Osteocyte (in vitro differentiated cells): ENCODE results near the gene KREMEN1. TPM values are rescaled to one million over a fixed set of nuclear protein-coding genes. Genes with fewer than 3 reads are reported as not detected.

Source experiments
- DNase-seq: peaks from one replicate; pipeline ENCODE4 v3.0.0; 2021; ENCODE audit warnings: mixed read lengths; ENCODE audit not compliant: unreplicated experiment; ENCODE audit errors: extremely low spot score
- H3K27ac Mint-ChIP-seq: one replicate; pipeline ENCODE4 v1.8.0; 2021; ENCODE audit warnings: mild to moderate bottlenecking, mixed read lengths; ENCODE audit not compliant: unreplicated experiment
- H3K27me3 Mint-ChIP-seq: one replicate; pipeline ENCODE4 v1.8.0; 2021; ENCODE audit warnings: mixed read lengths; ENCODE audit not compliant: unreplicated experiment
- H3K36me3 Mint-ChIP-seq: one replicate; pipeline ENCODE4 v1.8.0; 2021; ENCODE audit warnings: mixed read lengths; ENCODE audit not compliant: unreplicated experiment
- H3K4me1 Mint-ChIP-seq: one replicate; pipeline ENCODE4 v1.8.0; 2021; ENCODE audit warnings: mixed read lengths; ENCODE audit not compliant: unreplicated experiment
- H3K4me3 Mint-ChIP-seq: one replicate; pipeline ENCODE4 v1.8.0; 2021; ENCODE audit warnings: mild to moderate bottlenecking, moderate library complexity, mixed read lengths; ENCODE audit not compliant: unreplicated experiment
- H3K9me3 Mint-ChIP-seq: one replicate; pipeline ENCODE4 v1.8.0; 2021; ENCODE audit warnings: mixed read lengths; ENCODE audit not compliant: unreplicated experiment
- CTCF ChIP-seq: fragments of 200-600 bp; sonication (generic); IDR thresholded peaks from 2 replicates; pipeline ENCODE4 v1.5.0; 2021; ENCODE audit warnings: antibody characterized with exemption, mild to moderate bottlenecking, moderate library complexity
- total RNA-seq: library from RNA; stranded (reverse); gene quantifications from 2 replicates; pipeline ENCODE4 v1.2.1, GENCODE V29; 2021

The KREMEN1 gene
- total RNA-seq, 1 donor from 2014 or later: 2.9 TPM

- no peaks in the 10 kb centered on the region for H3K4me1 Mint-ChIP-seq
- peaks cover 9% of the 10 kb centered on the region for H3K36me3 Mint-ChIP-seq
- no peak overlapping the region for H3K27ac Mint-ChIP-seq
- H3K27me3 Mint-ChIP-seq: peaks cover 31% of the 10 kb centered on the region
- no peak for DNase-seq
- peaks cover 19% of the 10 kb centered on the region for H3K9me3 Mint-ChIP-seq
- H3K4me3 Mint-ChIP-seq: no peak overlapping the region
- TF ChIP-seq CTCF: no peak
Observed at GRCh38 chr22:29172216-29172615, 99.4 kb downstream of the KREMEN1 start.

GRCh38 chr22:29175312-29175835 is 102.5 kb downstream of the KREMEN1 start:
- H3K36me3 Mint-ChIP-seq: peaks cover 9% of the 10 kb centered on the region
- no peak overlapping the region for H3K4me3 Mint-ChIP-seq
- DNase-seq: no peak
- H3K27ac Mint-ChIP-seq: no peak overlapping the region
- H3K4me1 Mint-ChIP-seq: no peaks in the 10 kb centered on the region
- H3K27me3 Mint-ChIP-seq: peaks cover 34% of the 10 kb centered on the region
- H3K9me3 Mint-ChIP-seq: peaks cover 19% of the 10 kb centered on the region
- no peak for TF ChIP-seq CTCF

- peaks cover 3% of the 10 kb centered on the region for H3K4me1 Mint-ChIP-seq
- H3K4me3 Mint-ChIP-seq: no peak overlapping the region
- no peaks in the 10 kb centered on the region for H3K36me3 Mint-ChIP-seq
- no peak overlapping the region for H3K27ac Mint-ChIP-seq
- H3K9me3 Mint-ChIP-seq: no peaks in the 10 kb centered on the region
- no peak for TF ChIP-seq CTCF
- H3K27me3 Mint-ChIP-seq: peaks cover 18% of the 10 kb centered on the region
- DNase-seq: no peak
Observed at GRCh38 chr22:29183971-29184848, 111.4 kb downstream of the KREMEN1 start.

GRCh38 chr22:29184849-29185490 is 112.1 kb downstream of the KREMEN1 start:
- DNase-seq: no peak
- Mint-ChIP-seq H3K9me3 (no peaks in the 10 kb centered on the region), H3K36me3 (no peaks in the 10 kb centered on the region), H3K27ac (no peak overlapping the region), H3K4me3 (no peak overlapping the region), H3K4me1 (peaks cover 3% of the 10 kb centered on the region), H3K27me3 (peaks cover 20% of the 10 kb centered on the region)
- TF ChIP-seq CTCF: no peak

- Mint-ChIP-seq H3K27me3 (peaks cover 14% of the 10 kb centered on the region), H3K36me3 (no peaks in the 10 kb centered on the region), H3K9me3 (no peaks in the 10 kb centered on the region), H3K27ac (no peak overlapping the region), H3K4me3 (no peak overlapping the region), H3K4me1 (peaks cover 3% of the 10 kb centered on the region)
- TF ChIP-seq CTCF: no peak
- DNase-seq: no peak
Observed at GRCh38 chr22:29186302-29186701, 113.5 kb downstream of the KREMEN1 start.
